ENCODE measurements around the gene NDUFS2.

DNA sequence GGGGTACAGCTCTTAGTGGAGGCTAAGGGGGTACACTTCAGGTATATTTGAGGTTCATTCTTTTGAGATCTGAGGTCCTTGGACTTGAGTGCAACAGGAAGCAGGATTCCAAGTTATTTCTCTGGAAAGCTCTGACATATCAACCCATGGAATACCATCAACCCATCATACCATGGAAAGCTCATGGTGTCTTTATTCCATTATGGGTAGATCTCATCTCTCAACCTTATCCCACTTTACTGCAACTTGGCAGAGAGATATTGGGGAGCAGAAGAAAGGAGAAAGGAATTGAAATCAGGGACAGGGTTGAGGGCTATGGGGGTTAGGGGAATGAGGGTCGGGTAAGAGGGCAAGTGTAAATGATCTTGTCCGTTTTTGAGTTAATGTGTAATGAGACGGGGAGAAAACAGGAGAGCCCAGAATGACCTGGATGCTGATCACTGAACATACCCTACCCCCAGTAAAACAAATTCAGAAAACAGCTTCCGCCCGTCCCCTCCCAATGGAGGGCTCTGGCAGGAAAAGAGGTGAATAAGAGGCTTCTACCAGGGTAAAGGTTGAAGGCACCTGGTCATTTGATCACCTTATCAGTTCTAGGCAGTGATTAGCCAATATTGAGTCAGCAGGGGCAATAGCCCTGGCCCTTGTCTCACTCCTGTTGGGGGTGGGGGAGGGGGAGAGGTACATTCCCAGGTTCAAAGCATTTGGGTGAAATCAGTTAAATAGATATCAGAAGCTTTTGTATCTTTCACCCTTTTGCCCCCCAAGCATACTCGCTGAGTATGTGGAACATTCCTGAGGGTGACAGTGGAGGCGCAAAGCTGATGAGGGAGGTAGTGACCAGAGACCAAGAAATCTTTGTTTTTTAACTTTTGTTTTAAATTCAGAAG lies 21.9 kb downstream of the NDUFS2 start:
- TF ChIP-seq, protein P1, sequence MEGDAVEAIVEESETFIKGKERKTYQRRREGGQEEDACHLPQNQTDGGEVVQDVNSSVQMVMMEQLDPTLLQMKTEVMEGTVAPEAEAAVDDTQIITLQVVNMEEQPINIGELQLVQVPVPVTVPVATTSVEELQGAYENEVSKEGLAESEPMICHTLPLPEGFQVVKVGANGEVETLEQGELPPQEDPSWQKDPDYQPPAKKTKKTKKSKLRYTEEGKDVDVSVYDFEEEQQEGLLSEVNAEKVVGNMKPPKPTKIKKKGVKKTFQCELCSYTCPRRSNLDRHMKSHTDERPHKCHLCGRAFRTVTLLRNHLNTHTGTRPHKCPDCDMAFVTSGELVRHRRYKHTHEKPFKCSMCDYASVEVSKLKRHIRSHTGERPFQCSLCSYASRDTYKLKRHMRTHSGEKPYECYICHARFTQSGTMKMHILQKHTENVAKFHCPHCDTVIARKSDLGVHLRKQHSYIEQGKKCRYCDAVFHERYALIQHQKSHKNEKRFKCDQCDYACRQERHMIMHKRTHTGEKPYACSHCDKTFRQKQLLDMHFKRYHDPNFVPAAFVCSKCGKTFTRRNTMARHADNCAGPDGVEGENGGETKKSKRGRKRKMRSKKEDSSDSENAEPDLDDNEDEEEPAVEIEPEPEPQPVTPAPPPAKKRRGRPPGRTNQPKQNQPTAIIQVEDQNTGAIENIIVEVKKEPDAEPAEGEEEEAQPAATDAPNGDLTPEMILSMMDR (IDR thresholded peaks at IDR 0.05): no peak
- TF ChIP-seq POLR2AphosphoS5 (IDR thresholded peaks at IDR 0.05): no peak
